Endothelial cell of umbilical vein (primary cell): ENCODE data around the gene STX8. TPM values are rescaled to one million over a fixed set of nuclear protein-coding genes. Genes with fewer than 3 reads are reported as not detected.

Source experiments
- BruUV-seq: library from RNA; stranded (reverse); fragments of 400-500 nt; replicated peaks from 2 replicates; lab custom pipeline; 2021; lab: Mats Ljungman, UMichigan
- CTCF ChIA-PET: fragments of 300-600, 350-600 bp; sonication (Branson Sonifier 250); formaldehyde crosslinking; loops from one replicate; lab custom pipeline; 2021; ENCODE audit warnings: antibody characterized with exemption, inconsistent platforms; lab: Charles Lee
- POLR2A ChIA-PET: fragments of 300-600, 350-600 bp; sonication (Branson Sonifier 250); formaldehyde crosslinking; loops from one replicate; lab custom pipeline; 2021; ENCODE audit warnings: antibody characterized with exemption, inconsistent platforms; lab: Charles Lee
- DNase-seq: peaks from one replicate; pipeline ENCODE4 v3.0.0-alpha.2; 2011; ENCODE audit warnings: low read depth, low spot score
- FAIRE-seq: peaks from 2 replicates; lab custom pipeline; 2011; peaks lifted over from hg19 to GRCh38; lab: Jason Lieb, UNC
- H2AFZ ChIP-seq: 2 replicates; pipeline ENCODE4 v1.6.0; 2012; ENCODE audit warnings: low read depth, low read length, control low read depth, inconsistent platforms
- H3K27ac ChIP-seq: 2 replicates; pipeline ENCODE4 v1.5.1; 2011; ENCODE audit warnings: low read depth, mild to moderate bottlenecking, control low read depth, low read length, moderate library complexity; ENCODE audit not compliant: insufficient read depth
- H3K27me3 ChIP-seq, 2 experiments: 2 replicates each; pipeline versions ENCODE4 v1.6.0 to v1.6.1; 2011; ENCODE audit warnings: low read length in 2 of 2, mixed read lengths in 1 of 2; ENCODE audit not compliant: control insufficient read depth in 2 of 2, insufficient read depth in 2 of 2
- H3K36me3 ChIP-seq, 2 experiments: 2 replicates in 1 of 2; 3 replicates in 1 of 2; pipeline ENCODE4 v1.5.1; 2011; ENCODE audit warnings: low read length in 2 of 2, mild to moderate bottlenecking in 1 of 2, moderate library complexity in 1 of 2; ENCODE audit not compliant: control insufficient read depth in 2 of 2, insufficient read depth in 2 of 2; ENCODE audit errors: extremely low read depth in 1 of 2
- H3K4me1 ChIP-seq: 3 replicates; pipeline ENCODE4 v1.5.1; 2011; ENCODE audit warnings: mild to moderate bottlenecking, low read length; ENCODE audit not compliant: control insufficient read depth, insufficient read depth; ENCODE audit errors: extremely low read depth
- H3K4me2 ChIP-seq: 2 replicates; pipeline ENCODE4 v1.6.1; 2011; ENCODE audit warnings: low read length, control low read depth, mixed read lengths; ENCODE audit not compliant: insufficient read depth
- H3K4me3 ChIP-seq, 3 experiments: fragments of 200-600 bp in 1 of 3; sonication (generic), shearing (Covaris generic) in 1 of 3; replicated peaks in 1 of 3; 2 replicates each; pipeline ENCODE4 v1.5.1; 2011 to 2016; ENCODE audit warnings: control low read depth in 3 of 3, low read length in 3 of 3, mild to moderate bottlenecking in 2 of 3, inconsistent platforms in 1 of 3, low read depth in 1 of 3, moderate library complexity in 1 of 3; ENCODE audit not compliant: insufficient read depth in 1 of 3
- H3K79me2 ChIP-seq: 2 replicates; pipeline ENCODE4 v1.6.0; 2012; ENCODE audit warnings: low read length, inconsistent platforms; ENCODE audit not compliant: control insufficient read depth, insufficient read depth
- H3K9ac ChIP-seq: replicated peaks from 2 replicates; pipeline ENCODE3; 2011; ENCODE audit warnings: low read length, control low read depth; ENCODE audit not compliant: insufficient read depth; ENCODE audit errors: extremely low read depth
- H3K9me1 ChIP-seq: replicated peaks from 3 replicates; pipeline ENCODE4 v1.6.0; 2011; ENCODE audit warnings: mild to moderate bottlenecking, low read length; ENCODE audit not compliant: control insufficient read depth, insufficient read depth; ENCODE audit errors: extremely low read depth
- H3K9me3 ChIP-seq: replicated peaks from 2 replicates; pipeline ENCODE4 v1.5.1; 2012; ENCODE audit warnings: low read length, inconsistent platforms; ENCODE audit not compliant: control insufficient read depth, insufficient read depth
- H4K20me1 ChIP-seq: replicated peaks from 2 replicates; pipeline ENCODE3; 2011; ENCODE audit warnings: mild to moderate bottlenecking, low read length; ENCODE audit not compliant: control insufficient read depth, insufficient read depth; ENCODE audit errors: extremely low read depth
- EZH2 ChIP-seq: IDR thresholded peaks from 2 replicates; pipeline ENCODE4 v1.6.1; 2012; ENCODE audit warnings: borderline replicate concordance, low read depth, mild to moderate bottlenecking, moderate library complexity, low read length, inconsistent platforms; ENCODE audit not compliant: severe bottlenecking
- FOS ChIP-seq: IDR thresholded peaks from 2 replicates; pipeline ENCODE4 v1.6.1; 2011; ENCODE audit warnings: mild to moderate bottlenecking, low read length, moderate library complexity, borderline replicate concordance; ENCODE audit not compliant: insufficient read depth
- GATA2 ChIP-seq: IDR thresholded peaks from 2 replicates; pipeline ENCODE4 v1.7.0; 2011; ENCODE audit warnings: low read depth, mild to moderate bottlenecking, moderate library complexity, mixed read lengths, low read length; ENCODE audit not compliant: insufficient read length, insufficient read depth
- JUN ChIP-seq: IDR thresholded peaks from 2 replicates; pipeline ENCODE4 v1.6.1; 2011; ENCODE audit warnings: borderline replicate concordance, low read depth; ENCODE audit not compliant: insufficient read length, insufficient read depth
- POLR2A ChIP-seq: IDR thresholded peaks from 2 replicates; pipeline ENCODE4 v1.6.1; 2012; ENCODE audit warnings: low read depth, mild to moderate bottlenecking, control low read depth, low read length
- POLR2AphosphoS5 ChIP-seq: IDR thresholded peaks from 2 replicates; pipeline ENCODE4 v1.6.1; 2012; ENCODE audit warnings: low read depth, mild to moderate bottlenecking, control low read depth, low read length, moderate library complexity; ENCODE audit not compliant: insufficient read depth
- dilution Hi-C: fragments of 300-500 bp; cut with MboI; formaldehyde crosslinking; loops from one replicate; pipeline ENCODE4 v1.15.0; 2019; ENCODE audit warnings: low sequenced_read_pairs; ENCODE audit not compliant: extremely low pct_ligation_motif_present
- intact Hi-C: fragments of 100-400 bp; cut with micrococcal nuclease; formaldehyde crosslinking; loops from one replicate; pipeline ENCODE4 v1.10.0; 2022
- polyA plus RNA-seq, 4 experiments: library from polyadenylated mRNA; depleted of rRNA in 3 of 4; stranded (reverse) in 3 of 4; unstranded in 1 of 4; fragments of >200 nt; gene quantifications; 2 replicates each; pipeline versions ENCODE4 v1.2.1 to v1.2.3, GENCODE V29; 2011 to 2012; ENCODE audit warnings: missing spikeins in 1 of 4
- total RNA-seq: library from RNA; stranded (reverse); gene quantifications from 2 replicates; pipeline ENCODE4 v1.2.3, GENCODE V29; 2021
- TF ChIP-seq, protein P1 (sequence below), 2 donors: IDR thresholded peaks; 1 replicate in 1 of 2; 2 replicates in 1 of 2; pipeline ENCODE4 v1.5.1; 2011; ENCODE audit warnings: low read length in 2 of 2, mild to moderate bottlenecking in 2 of 2, moderate library complexity in 2 of 2, control low read depth in 1 of 2, inconsistent platforms in 1 of 2, low read depth in 1 of 2; ENCODE audit not compliant: insufficient read depth in 1 of 2; ENCODE audit errors: extremely low read depth in 1 of 2

Gene STX8
- total and polyA plus RNA-seq, 2 donors (not counting 3 experiments of a cell fraction or from before 2014, with no cell fraction given): 25.9 to 67.3 TPM

DNA sequence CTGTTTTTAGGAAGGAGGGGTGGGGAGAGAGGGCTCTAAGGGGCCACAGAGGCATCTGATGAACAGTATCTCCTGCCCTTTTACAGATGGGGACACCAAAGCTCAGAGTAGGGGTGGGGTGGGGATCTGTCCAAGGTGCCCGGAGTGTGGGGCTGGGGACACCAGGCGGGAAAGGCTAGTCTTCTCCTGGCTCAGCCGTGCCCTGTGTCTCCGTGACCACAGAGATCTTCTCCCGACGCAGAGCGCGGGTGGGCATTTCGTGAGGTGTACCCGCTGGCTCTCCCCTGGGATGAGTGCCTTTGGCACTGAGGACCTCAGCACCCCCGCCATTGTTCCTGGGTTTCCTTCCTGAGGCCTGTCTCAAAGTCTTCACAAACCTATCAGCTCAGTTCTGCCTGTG lies 344.8 kb downstream of the STX8 start:
- Histone ChIP-seq H3K27ac (no peak overlapping the region), H2AFZ (no peak overlapping the region), H3K9me1 (no peaks in the 10 kb centered on the region), H3K36me3 (no peaks in the 10 kb centered on the region), H4K20me1 (no peaks in the 10 kb centered on the region), H3K79me2 (no peaks in the 10 kb centered on the region), H3K4me3 (no peak overlapping the region), H3K9me3 (no peaks in the 10 kb centered on the region), H3K27me3 (no peaks in the 10 kb centered on the region), H3K4me1 (no peaks in the 10 kb centered on the region), H3K4me2 (no peak overlapping the region), H3K9ac (no peak overlapping the region)
- FAIRE-seq: no peak
- TF ChIP-seq FOS (no peak), EZH2 (no peak), JUN (no peak), POLR2AphosphoS5 (no peak), GATA2 (no peak), POLR2A (no peak)
- TF ChIP-seq, protein P1, sequence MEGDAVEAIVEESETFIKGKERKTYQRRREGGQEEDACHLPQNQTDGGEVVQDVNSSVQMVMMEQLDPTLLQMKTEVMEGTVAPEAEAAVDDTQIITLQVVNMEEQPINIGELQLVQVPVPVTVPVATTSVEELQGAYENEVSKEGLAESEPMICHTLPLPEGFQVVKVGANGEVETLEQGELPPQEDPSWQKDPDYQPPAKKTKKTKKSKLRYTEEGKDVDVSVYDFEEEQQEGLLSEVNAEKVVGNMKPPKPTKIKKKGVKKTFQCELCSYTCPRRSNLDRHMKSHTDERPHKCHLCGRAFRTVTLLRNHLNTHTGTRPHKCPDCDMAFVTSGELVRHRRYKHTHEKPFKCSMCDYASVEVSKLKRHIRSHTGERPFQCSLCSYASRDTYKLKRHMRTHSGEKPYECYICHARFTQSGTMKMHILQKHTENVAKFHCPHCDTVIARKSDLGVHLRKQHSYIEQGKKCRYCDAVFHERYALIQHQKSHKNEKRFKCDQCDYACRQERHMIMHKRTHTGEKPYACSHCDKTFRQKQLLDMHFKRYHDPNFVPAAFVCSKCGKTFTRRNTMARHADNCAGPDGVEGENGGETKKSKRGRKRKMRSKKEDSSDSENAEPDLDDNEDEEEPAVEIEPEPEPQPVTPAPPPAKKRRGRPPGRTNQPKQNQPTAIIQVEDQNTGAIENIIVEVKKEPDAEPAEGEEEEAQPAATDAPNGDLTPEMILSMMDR (IDR thresholded peaks at IDR 0.05; ENCODE audit: extremely low read depth in 1 of 2, insufficient read depth in 1 of 2, low read depth in 1 of 2, low read length in 2 of 2): no peak
- dilution Hi-C loops: no loop called here
- ChIA-PET POLR2A (no interaction called here), CTCF (no interaction called here)
- intact Hi-C loops: no loop called here
- no TSS peak for BruUV-seq
- no peak for DNase-seq
